HepG2 (cell line): ENCODE results near the gene PREX1. TPM values are rescaled to one million over a fixed set of nuclear protein-coding genes. Genes with fewer than 3 reads are reported as not detected.

Source experiments
- ATAC-seq: fragments of 200-7000 bp; cut with Tn5 transposase; 3 replicates; pipeline ENCODE4 v1.9.1; 2020; ENCODE audit warnings: mild to moderate bottlenecking, moderate library complexity
- BruUV-seq: library from RNA; stranded (reverse); fragments of 400-500 nt; replicated peaks from 2 replicates; lab custom pipeline; 2021; lab: Mats Ljungman, UMichigan
- CTCF ChIA-PET: fragments of 300-600 bp; formaldehyde crosslinking; extraction: SDS; loops from one replicate; lab custom pipeline; 2021; ENCODE audit warnings: low total read pairs, inconsistent platforms, low intra/inter-chr PET ratio; lab: Yijun Ruan, JAX
- POLR2A ChIA-PET: fragments of 350-600 bp; sonication (Branson Sonifier 250); formaldehyde crosslinking; loops from one replicate; lab custom pipeline; 2020; ENCODE audit warnings: antibody characterized with exemption, inconsistent platforms; lab: Yijun Ruan, JAX
- DNase-seq: peaks from one replicate; pipeline ENCODE4 v3.0.0-alpha.2; 2015; ENCODE audit warnings: low spot score
- FAIRE-seq: peaks from 3 replicates; lab custom pipeline; 2011; peaks lifted over from hg19 to GRCh38; lab: Jason Lieb, UNC
- H2AFZ ChIP-seq: one replicate; pipeline ENCODE4 v1.6.1; 2011; ENCODE audit warnings: low read length, inconsistent platforms
- H3K27ac ChIP-seq: fragments of 300-600 bp; 3 replicates; pipeline ENCODE4 v1.8.0; 2011; ENCODE audit warnings: mixed run types, mild to moderate bottlenecking, mixed read lengths, low read length, inconsistent platforms; ENCODE audit not compliant: insufficient read depth; ENCODE audit errors: extremely low read length
- H3K27me3 ChIP-seq, 2 experiments: fragments of 200-600 bp in 1 of 2; 2 replicates in 1 of 2; 3 replicates in 1 of 2; pipeline versions ENCODE4 v1.6.0 to v1.8.0; 2011; ENCODE audit warnings: low read length in 2 of 2, mild to moderate bottlenecking in 2 of 2, moderate library complexity in 2 of 2, inconsistent platforms in 1 of 2; ENCODE audit not compliant: insufficient read depth in 2 of 2, control insufficient read depth in 1 of 2
- H3K36me3 ChIP-seq, 2 experiments: fragments of 200-600 bp in 1 of 2; replicated peaks in 1 of 2; 2 replicates in 1 of 2; 3 replicates in 1 of 2; pipeline versions ENCODE4 v1.5.1 to v1.8.0; 2011; ENCODE audit warnings: low read length in 2 of 2, inconsistent platforms in 1 of 2; ENCODE audit not compliant: insufficient read depth in 2 of 2, control insufficient read depth in 1 of 2
- H3K4me1 ChIP-seq: 2 replicates; pipeline ENCODE4 v1.5.1; 2012; ENCODE audit warnings: low read length, inconsistent platforms; ENCODE audit not compliant: insufficient read depth
- H3K4me2 ChIP-seq: 2 replicates; pipeline ENCODE4 v1.6.0; 2011; ENCODE audit warnings: low read depth, low read length, inconsistent platforms
- H3K4me3 ChIP-seq, 3 experiments: fragments of 200-600 bp in 1 of 3; sonication (generic), shearing (Covaris generic) in 1 of 3; replicated peaks in 1 of 3; 2 replicates each; pipeline ENCODE4 v1.5.1; 2011 to 2016; ENCODE audit warnings: low read length in 3 of 3, inconsistent platforms in 2 of 3, low read depth in 2 of 3, mild to moderate bottlenecking in 2 of 3, control low read depth in 1 of 3, mixed read lengths in 1 of 3; ENCODE audit not compliant: insufficient read depth in 1 of 3
- H3K79me2 ChIP-seq: one replicate; pipeline ENCODE4 v1.6.1; 2011; ENCODE audit warnings: low read length, inconsistent platforms; ENCODE audit not compliant: insufficient read depth
- H3K9ac ChIP-seq: 2 replicates; pipeline ENCODE4 v1.6.0; 2011; ENCODE audit warnings: mild to moderate bottlenecking, low read depth, low read length, inconsistent platforms; ENCODE audit not compliant: insufficient read depth
- H3K9me3 ChIP-seq: 2 replicates; pipeline ENCODE4 v1.5.1; 2012; ENCODE audit warnings: mild to moderate bottlenecking, low read length
- H4K20me1 ChIP-seq: 2 replicates; pipeline ENCODE4 v1.6.0; 2011; ENCODE audit warnings: inconsistent platforms, mild to moderate bottlenecking, low read length, moderate library complexity; ENCODE audit not compliant: insufficient read depth
- ETS1 ChIP-seq: sonication (generic); formaldehyde crosslinking; IDR thresholded peaks from 2 replicates; pipeline ENCODE4 v1.4.0; 2020; ENCODE audit warnings: missing genetic modification reagents
- KLF12 ChIP-seq: sonication (generic); formaldehyde crosslinking; IDR thresholded peaks from 2 replicates; pipeline ENCODE4 v1.4.0; 2020; ENCODE audit warnings: missing genetic modification reagents, borderline replicate concordance
- MTF2 ChIP-seq: sonication (generic); formaldehyde crosslinking; IDR thresholded peaks from 2 replicates; pipeline ENCODE4 v1.5.0; 2020; ENCODE audit warnings: missing genetic modification reagents, borderline replicate concordance
- PAX8 ChIP-seq: sonication (generic); formaldehyde crosslinking; IDR thresholded peaks from 2 replicates; pipeline ENCODE4 v1.8.0; 2022; ENCODE audit warnings: mild to moderate bottlenecking, missing genetic modification reagents, borderline replicate concordance
- ZNF264 ChIP-seq: sonication (generic); formaldehyde crosslinking; IDR thresholded peaks from 2 replicates; pipeline ENCODE4 v1.4.0; 2020; ENCODE audit warnings: missing genetic modification reagents
- ZNF572 ChIP-seq: sonication (generic); formaldehyde crosslinking; IDR thresholded peaks from 2 replicates; pipeline ENCODE4 v1.5.1; 2020; ENCODE audit warnings: mild to moderate bottlenecking, missing genetic modification reagents
- ZNF607 ChIP-seq: sonication (generic); formaldehyde crosslinking; IDR thresholded peaks from 2 replicates; pipeline ENCODE4 v1.5.1; 2020; ENCODE audit warnings: missing genetic modification reagents, mild to moderate bottlenecking, borderline replicate concordance
- ZNF776 ChIP-seq: sonication (generic); formaldehyde crosslinking; IDR thresholded peaks from 2 replicates; pipeline ENCODE4 v1.4.0; 2020; ENCODE audit warnings: mild to moderate bottlenecking, missing genetic modification reagents
- WGBS: methylation state at CpG from one replicate; pipeline ENCODE4 v1.1.6; 2017; ENCODE audit warnings: low lambda C conversion rate; 5-methylcytosine and 5-hydroxymethylcytosine counted together
- in situ Hi-C: cut with HindIII; loops from 2 replicates; pipeline ENCODE4 v1.10.0; 2017; ENCODE audit warnings: low pct_unique_long_range_greater_than_20kb; ENCODE audit not compliant: extremely low pct_ligation_motif_present
- intact Hi-C: fragments of 100-400 bp; cut with micrococcal nuclease; formaldehyde crosslinking; loops from one replicate; pipeline ENCODE4 v1.10.0; 2022; ENCODE audit not compliant: unreplicated experiment
- polyA plus RNA-seq, 8 experiments: library from polyadenylated mRNA; depleted of rRNA in 3 of 8; stranded (reverse) in 7 of 8; unstranded in 1 of 8; fragments of >200 nt; fragmentation: Illumina TruSeq in 4 of 8; extraction: Trizol in 4 of 8; gene quantifications; 2 replicates each; pipeline versions ENCODE4 v1.2.1 to v1.2.3, GENCODE V29; 2011 to 2016; ENCODE audit warnings: low read depth in 4 of 8, missing spikeins in 1 of 8, mixed read lengths in 1 of 8; ENCODE audit not compliant: insufficient read depth in 1 of 8
- total RNA-seq, 5 experiments: library from RNA; depleted of rRNA; stranded (reverse); fragments of >200 nt; fragmentation: Illumina TruSeq; extraction: Trizol; gene quantifications; 2 replicates each; pipeline ENCODE4 v1.2.3, GENCODE V29; 2016; ENCODE audit warnings: low read depth in 1 of 5

PREX1 gene
- total and polyA plus RNA-seq, 2 of the 13 experiments (the other 11 are each of a cell fraction or from before 2014, with no cell fraction given): 0.02 to 0.04 TPM

DNA sequence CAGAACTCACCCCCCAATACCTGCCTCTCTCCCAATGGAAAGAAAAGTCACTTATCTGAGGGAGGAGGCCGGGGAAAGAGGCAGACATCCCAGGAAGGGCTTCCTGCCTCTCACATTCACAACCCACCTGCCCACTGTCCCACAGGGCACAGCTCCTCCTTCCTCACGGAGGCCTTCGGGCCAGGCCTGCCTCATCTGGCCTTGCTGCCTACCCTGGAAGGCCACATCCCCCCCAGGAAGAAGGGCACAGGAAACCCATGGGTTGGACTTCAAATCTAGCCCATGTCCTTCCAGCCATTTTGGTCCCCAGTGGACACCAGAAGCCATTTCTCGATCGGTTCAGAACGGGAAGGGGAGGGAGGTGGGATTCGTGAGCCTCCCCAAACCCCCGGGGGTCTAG is 162.0 kb downstream of the PREX1 start:
- TF ChIP-seq ZNF572 (CRISPR knock-in tag) (0 out of 2 replicates have a peak, but pooled peaks have one; percentile 18), ZNF607 (CRISPR knock-in tag) (no peak)
- in situ Hi-C loops (no loop called here), intact Hi-C loops (no loop called here)
- H3K36me3 ChIP-seq: no peaks in the 10 kb centered on the region
- H4K20me1 ChIP-seq: no peaks in the 10 kb centered on the region
- FAIRE-seq: no peak
- 53% methylated on average over 8 of the region's 8 CpGs for WGBS
- CTCF ChIA-PET: no interaction called here
- no TSS peak for BruUV-seq
- H3K79me2 ChIP-seq: no peaks in the 10 kb centered on the region
- H3K27ac ChIP-seq: no peak overlapping the region
- ATAC-seq: no peak
- no peak for DNase-seq
- H3K9ac ChIP-seq: no peak overlapping the region
- no peak overlapping the region for H2AFZ ChIP-seq
- no peak overlapping the region for H3K4me3 ChIP-seq
- H3K4me2 ChIP-seq: no peak overlapping the region
- H3K27me3 ChIP-seq: peaks cover 1 to 24% of the 10 kb centered on the region in 2 experiments; a peak in 4 of 5 replicates
- peaks cover 13% of the 10 kb centered on the region; the same call in 1 of the 2 replicates for H3K4me1 ChIP-seq
- POLR2A ChIA-PET: no interaction called here
- no peaks in the 10 kb centered on the region for H3K9me3 ChIP-seq

DNA sequence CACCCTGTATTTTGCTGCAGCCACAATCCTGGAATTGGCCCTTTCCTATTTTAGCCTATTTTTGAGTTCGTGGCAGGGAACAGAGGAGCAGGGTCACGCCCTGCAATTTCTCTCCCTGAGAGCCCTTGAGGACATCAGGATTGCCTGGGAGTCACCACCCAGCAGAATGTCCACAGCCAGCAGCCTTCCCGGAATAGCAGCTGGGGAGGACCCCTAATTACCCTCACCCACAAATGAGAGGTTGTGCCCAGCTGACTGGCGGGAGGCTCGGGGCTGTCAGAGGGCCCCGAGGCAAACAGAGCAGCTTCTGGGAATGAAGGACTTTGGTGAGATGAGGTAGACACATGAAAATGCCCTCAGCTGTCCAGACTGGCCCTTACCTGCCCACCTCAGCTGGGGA is 165.1 kb downstream of the PREX1 start:
- ATAC-seq: no peak
- BruUV-seq: no TSS peak
- peaks cover 0 to 10% of the 10 kb centered on the region in 2 experiments; a peak in 2 of 5 replicates for H3K27me3 ChIP-seq
- H3K36me3 ChIP-seq: no peaks in the 10 kb centered on the region
- H3K27ac ChIP-seq: no peak overlapping the region
- 16% methylated on average over 6 of the region's 6 CpGs for WGBS
- no peak for FAIRE-seq
- H3K4me1 ChIP-seq: peaks cover 2% of the 10 kb centered on the region; the same call in 1 of the 2 replicates
- DNase-seq: no peak
- ChIA-PET POLR2A (no interaction called here), CTCF (no interaction called here)
- in situ Hi-C loops: no loop called here
- H3K9me3 ChIP-seq: peaks cover 7% of the 10 kb centered on the region; the same call in 1 of the 2 replicates
- H3K9ac ChIP-seq: no peak overlapping the region
- H3K4me2 ChIP-seq: no peak overlapping the region
- TF ChIP-seq ZNF264 (CRISPR knock-in tag) (no peak), ZNF776 (CRISPR knock-in tag) (no peak), KLF12 (CRISPR knock-in tag) (no peak), MTF2 (CRISPR knock-in tag) (no peak), PAX8 (CRISPR knock-in tag) (no peak), ETS1 (CRISPR knock-in tag) (no peak)
- TF ChIP-seq, all 625 proteins: peak for 0
- Histone ChIP-seq H2AFZ (no peak overlapping the region), H4K20me1 (no peaks in the 10 kb centered on the region), H3K4me3 (no peak overlapping the region), H3K79me2 (no peaks in the 10 kb centered on the region)
- intact Hi-C loops: no loop called here
